ENCODE results near the gene IFT80. TPM values are rescaled to one million over a fixed set of nuclear protein-coding genes. Genes with fewer than 3 reads are reported as not detected.

Gene IFT80
- total RNA-seq, 2 experiments from 2014 or later = 16.1 to 18.2 TPM

GRCh38 chr3:160378331-160379109 is 20.5 kb downstream of the IFT80 start:
- ChIA-PET POLR2A (interaction anchor here (0.6 kb wide), 1 partner anchor 153 kb away, joined by 3 read pairs; the partner anchor contains the start of gene C3orf80), CTCF (no interaction called here)
- Histone ChIP-seq H3K4me3 (ENCODE audit: low read length) (no peak overlapping the region), H3K36me3 (ENCODE audit: insufficient read depth, low read length) (peaks cover 18% of the 10 kb centered on the region), H3K27ac (ENCODE audit: low read depth in 1 of 2, low read length in 2 of 2) (no peak overlapping the region), H3K27me3 (ENCODE audit: control insufficient read depth in 1 of 2, insufficient read depth in 2 of 2, low read length in 2 of 2) (no peaks in the 10 kb centered on the region), H3K4me1 (ENCODE audit: insufficient read depth, low read length) (no peaks in the 10 kb centered on the region), H3K9me3 (ENCODE audit: control insufficient read depth in 1 of 2, insufficient read depth in 1 of 2, low read length in 2 of 2) (no peaks in the 10 kb centered on the region)
- no peak overlapping the region for H3K4me3 Mint-ChIP-seq
- no peak for TF ChIP-seq CTCF (IDR thresholded peaks at IDR 0.05)
- no peak for DNase-seq
- H3K9me3 Mint-ChIP-seq = no peaks in the 10 kb centered on the region
- H3K27me3 Mint-ChIP-seq = no peaks in the 10 kb centered on the region
- H3K4me1 Mint-ChIP-seq (ENCODE audit: low read depth) = no peaks in the 10 kb centered on the region
- H3K36me3 Mint-ChIP-seq (ENCODE audit: low read depth) = peaks cover 68% of the 10 kb centered on the region
- no peak overlapping the region for H3K27ac Mint-ChIP-seq
- intact Hi-C loops (cut with DNase I, micrococcal nuclease) = no loop called here
- no peak for ATAC-seq (ENCODE audit: poor library complexity)

- DNase-seq = no peak
- Histone ChIP-seq H3K4me1 (ENCODE audit: insufficient read depth, low read length) (no peaks in the 10 kb centered on the region), H3K27me3 (ENCODE audit: control insufficient read depth in 1 of 2, insufficient read depth in 2 of 2, low read length in 2 of 2) (no peaks in the 10 kb centered on the region), H3K9me3 (ENCODE audit: control insufficient read depth in 1 of 2, insufficient read depth in 1 of 2, low read length in 2 of 2) (no peaks in the 10 kb centered on the region), H3K27ac (ENCODE audit: low read depth in 1 of 2, low read length in 2 of 2) (no peak overlapping the region), H3K36me3 (ENCODE audit: insufficient read depth, low read length) (peaks cover 18% of the 10 kb centered on the region), H3K4me3 (ENCODE audit: low read length) (no peak overlapping the region)
- no peak for ATAC-seq (ENCODE audit: poor library complexity)
- ChIA-PET POLR2A (no interaction called here), CTCF (no interaction called here)
- H3K27me3 Mint-ChIP-seq = no peaks in the 10 kb centered on the region
- no peak for TF ChIP-seq CTCF (IDR thresholded peaks at IDR 0.05)
- H3K4me1 Mint-ChIP-seq (ENCODE audit: low read depth) = peaks cover 6% of the 10 kb centered on the region
- no peak overlapping the region for H3K27ac Mint-ChIP-seq
- no peak overlapping the region for H3K4me3 Mint-ChIP-seq
- H3K9me3 Mint-ChIP-seq = no peaks in the 10 kb centered on the region
- H3K36me3 Mint-ChIP-seq (ENCODE audit: low read depth) = peaks cover 68% of the 10 kb centered on the region
- intact Hi-C loops (cut with DNase I, micrococcal nuclease) = no loop called here
Measured at GRCh38 chr3:160376681-160377080, 22.3 kb downstream of the IFT80 start.

GRCh38 chr3:160374925-160375324 is 24.1 kb downstream of the IFT80 start:
- H3K4me3 Mint-ChIP-seq = no peak overlapping the region
- H3K27ac Mint-ChIP-seq = no peak overlapping the region
- no peak for DNase-seq
- no peak overlapping the region for H3K4me3 ChIP-seq (ENCODE audit: low read length)
- H3K9me3 Mint-ChIP-seq = no peaks in the 10 kb centered on the region
- H3K9me3 ChIP-seq (ENCODE audit: control insufficient read depth in 1 of 2, insufficient read depth in 1 of 2, low read length in 2 of 2) = no peaks in the 10 kb centered on the region
- CTCF ChIA-PET = no interaction called here
- no peaks in the 10 kb centered on the region for H3K27me3 ChIP-seq (ENCODE audit: control insufficient read depth in 1 of 2, insufficient read depth in 2 of 2, low read length in 2 of 2)
- POLR2A ChIA-PET = no interaction called here
- H3K36me3 Mint-ChIP-seq (ENCODE audit: low read depth) = peaks cover 53% of the 10 kb centered on the region
- intact Hi-C loops (cut with DNase I, micrococcal nuclease) = no loop called here
- peaks cover 9% of the 10 kb centered on the region for H3K36me3 ChIP-seq (ENCODE audit: insufficient read depth, low read length)
- H3K4me1 Mint-ChIP-seq (ENCODE audit: low read depth) = peaks cover 23% of the 10 kb centered on the region
- H3K27me3 Mint-ChIP-seq = no peaks in the 10 kb centered on the region
- no peak for ATAC-seq (ENCODE audit: poor library complexity)
- no peak overlapping the region for H3K27ac ChIP-seq (ENCODE audit: low read depth in 1 of 2, low read length in 2 of 2)
- no peak for TF ChIP-seq CTCF (IDR thresholded peaks at IDR 0.05)
- no peaks in the 10 kb centered on the region for H3K4me1 ChIP-seq (ENCODE audit: insufficient read depth, low read length)
